GM21367 (cell line): ENCODE data around the gene CPNE4.
A peak's percentile ranks its signal among the peaks of the same experiment; 100 is the strongest.

Experiments
- ATAC-seq: cut with Tn5 transposase; IDR thresholded peaks from one replicate; pipeline ENCODE4 v1.9.1; 2021; ENCODE audit not compliant: unreplicated experiment

Gene CPNE4

DNA sequence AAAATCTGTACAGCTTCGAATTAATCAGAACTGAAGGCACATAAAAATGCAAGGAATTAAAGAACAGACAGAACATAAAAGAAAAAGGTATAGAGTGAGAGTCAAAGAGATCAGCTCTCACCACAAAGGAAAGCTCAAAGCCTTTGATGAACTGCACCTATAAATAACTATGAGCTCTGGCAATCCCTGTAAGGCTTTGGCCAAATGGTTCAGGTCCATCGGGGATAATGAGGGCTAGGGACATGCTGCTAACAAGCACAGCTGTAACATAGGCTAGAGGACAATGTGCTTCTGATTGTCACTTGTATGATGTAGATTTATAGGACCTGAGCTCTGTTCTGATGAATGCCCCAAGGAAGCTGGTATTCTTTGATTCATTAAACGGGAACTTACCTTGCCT, 418.1 kb downstream of the CPNE4 start:
- no peak for ATAC-seq

- ATAC-seq = no peak
Observed at GRCh38 chr3:131612745-131613144, 422.1 kb downstream of the CPNE4 start.

DNA sequence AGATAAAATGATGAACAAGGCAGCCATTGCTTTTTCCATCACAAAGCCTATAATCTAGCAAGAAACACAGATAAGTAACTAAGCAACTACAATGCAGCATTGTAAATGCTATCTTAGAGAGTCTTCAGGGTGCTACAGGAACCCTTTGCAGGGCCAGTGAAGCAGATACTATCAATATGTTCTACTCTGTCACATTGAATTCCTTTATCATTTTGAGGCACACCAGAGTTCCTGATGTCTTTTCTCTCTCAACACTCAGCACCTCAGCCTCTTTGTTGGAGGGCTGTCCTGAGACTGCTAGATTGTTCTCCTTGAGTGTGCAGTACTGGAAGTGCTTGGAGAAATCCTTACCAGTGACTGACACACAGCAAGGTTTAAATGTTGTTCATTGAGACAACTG, 424.6 kb downstream of the CPNE4 start:
- ATAC-seq = no peak

DNA sequence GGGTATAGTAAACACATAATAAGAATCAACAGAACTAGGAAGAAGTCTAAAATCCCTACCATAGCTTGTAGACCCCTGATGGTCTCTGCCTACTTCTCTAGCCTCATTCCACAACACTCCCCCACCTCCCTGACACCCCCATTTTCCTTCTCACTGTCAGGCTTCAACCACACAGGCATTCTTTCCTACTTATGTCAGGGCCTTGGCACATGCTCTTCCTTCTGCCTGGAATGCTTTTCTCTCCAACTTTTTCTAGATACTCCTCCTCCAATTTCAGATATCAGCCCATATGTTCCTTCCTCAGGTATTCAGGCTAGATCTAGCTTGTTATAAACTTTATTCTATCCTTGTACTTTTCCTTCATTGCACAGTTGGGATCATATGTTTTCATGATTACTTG, 426.1 kb downstream of the CPNE4 start:
- ATAC-seq = no peak

DNA sequence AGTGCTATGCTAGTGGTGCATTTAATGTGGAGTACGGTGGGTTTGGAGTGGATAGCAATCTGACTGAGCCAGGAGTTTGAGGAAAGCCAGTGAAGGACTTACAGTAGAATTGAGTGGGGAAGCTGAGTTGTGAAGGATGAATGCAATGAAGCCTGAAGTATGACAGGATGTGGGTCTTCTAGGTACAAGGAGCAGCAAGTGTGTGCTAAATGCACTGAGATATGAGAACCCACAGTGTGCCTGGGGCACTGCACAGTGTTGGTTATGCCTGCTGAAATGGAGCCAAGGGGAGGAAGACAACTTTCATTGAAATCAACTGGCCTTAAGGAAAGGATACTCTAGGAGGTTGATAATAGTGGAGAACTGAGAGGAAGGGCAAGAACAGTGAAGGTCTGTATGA, 426.5 kb downstream of the CPNE4 start:
- no peak for ATAC-seq

DNA sequence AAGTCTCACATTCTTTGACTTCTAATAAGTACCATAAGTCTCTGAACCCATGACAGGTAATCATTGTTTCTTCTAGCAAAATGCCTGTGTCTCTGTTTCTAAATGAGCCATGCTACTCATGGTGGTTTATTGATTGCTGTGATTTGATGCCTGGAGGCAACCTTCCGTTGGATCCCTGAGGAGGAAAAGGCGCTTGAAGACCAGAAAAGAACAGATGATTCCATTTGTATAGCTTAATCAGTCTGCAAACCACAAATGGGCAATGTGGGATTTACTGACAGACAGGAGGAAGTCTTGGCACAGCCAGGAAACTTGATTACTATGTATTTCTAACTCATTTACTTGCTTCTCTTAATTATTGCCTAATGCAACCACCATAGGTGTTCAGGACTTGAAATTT, 428.9 kb downstream of the CPNE4 start:
- no peak for ATAC-seq

DNA sequence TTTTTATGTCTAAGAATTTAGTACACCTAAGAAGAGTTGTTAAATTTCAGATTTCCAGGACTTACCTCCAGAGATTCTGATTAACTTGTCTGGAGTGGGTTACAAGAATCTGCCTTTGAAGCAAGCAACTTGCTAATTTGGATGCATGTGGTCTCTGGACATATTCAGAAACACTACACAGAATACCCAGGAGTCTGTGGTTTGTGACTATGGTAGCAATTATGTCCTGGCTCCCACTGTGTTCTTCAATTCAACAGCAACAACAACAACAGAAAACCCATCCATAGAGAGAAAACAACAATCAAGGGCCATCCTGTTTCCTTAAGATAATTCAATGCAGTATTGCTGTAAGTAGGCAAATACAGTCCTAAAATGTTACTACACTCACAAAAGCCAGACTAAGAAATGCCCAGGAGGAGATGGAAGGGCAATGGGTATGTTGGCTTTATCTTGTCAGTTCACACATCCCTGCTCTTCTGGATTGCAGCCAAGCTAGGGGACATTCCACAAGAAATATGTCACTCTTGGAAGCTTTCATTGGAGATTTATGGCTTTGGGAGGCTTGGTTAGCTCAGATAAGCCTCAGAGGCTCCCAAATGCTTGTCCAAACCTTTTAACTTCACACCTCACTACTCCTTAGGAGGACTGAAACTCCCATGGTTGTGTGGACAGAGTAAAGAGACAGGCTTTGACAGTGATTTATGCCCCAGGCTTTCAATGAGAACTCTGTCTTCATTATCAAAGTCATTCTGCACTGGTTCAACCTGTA, 432.6 kb downstream of the CPNE4 start:
- ATAC-seq = no peak

DNA sequence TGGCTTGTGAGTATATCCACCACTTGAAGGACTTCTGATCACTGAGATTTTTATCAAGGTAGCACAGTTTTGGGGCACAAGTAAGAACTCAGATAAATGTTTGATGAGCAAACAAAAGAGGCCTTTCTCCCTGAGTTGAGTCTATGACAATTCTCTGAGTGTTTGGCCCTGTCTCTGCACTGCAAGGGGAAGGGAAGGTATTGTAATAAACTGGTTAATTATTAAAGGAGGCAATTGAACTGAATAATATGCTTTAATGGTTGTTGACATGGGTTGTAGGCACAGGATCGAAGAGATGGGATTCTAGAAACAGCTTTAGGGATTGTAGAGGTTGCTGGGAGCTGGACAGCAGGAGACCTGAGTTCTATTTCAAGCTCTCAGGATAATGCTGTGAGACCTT, 437.0 kb downstream of the CPNE4 start:
- ATAC-seq = no peak

DNA sequence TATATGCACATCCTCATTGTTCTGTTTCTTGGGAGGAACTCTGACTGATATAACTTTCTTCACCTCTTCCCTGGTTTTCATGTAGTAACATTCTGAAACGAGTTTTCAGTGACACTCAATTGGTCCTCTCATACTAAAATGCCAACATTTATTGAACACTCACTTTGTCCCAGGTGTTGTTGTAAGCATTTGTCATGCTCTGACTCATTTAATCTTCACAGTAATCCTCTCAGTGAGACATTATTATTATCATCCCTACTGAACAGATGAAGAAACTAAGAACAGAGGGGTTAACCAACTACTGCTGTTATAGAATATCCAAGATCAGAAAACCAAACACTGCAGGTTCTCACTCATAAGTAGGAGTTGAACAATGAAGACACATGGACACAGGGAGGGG, 437.9 kb downstream of the CPNE4 start:
- ATAC-seq = no peak

DNA sequence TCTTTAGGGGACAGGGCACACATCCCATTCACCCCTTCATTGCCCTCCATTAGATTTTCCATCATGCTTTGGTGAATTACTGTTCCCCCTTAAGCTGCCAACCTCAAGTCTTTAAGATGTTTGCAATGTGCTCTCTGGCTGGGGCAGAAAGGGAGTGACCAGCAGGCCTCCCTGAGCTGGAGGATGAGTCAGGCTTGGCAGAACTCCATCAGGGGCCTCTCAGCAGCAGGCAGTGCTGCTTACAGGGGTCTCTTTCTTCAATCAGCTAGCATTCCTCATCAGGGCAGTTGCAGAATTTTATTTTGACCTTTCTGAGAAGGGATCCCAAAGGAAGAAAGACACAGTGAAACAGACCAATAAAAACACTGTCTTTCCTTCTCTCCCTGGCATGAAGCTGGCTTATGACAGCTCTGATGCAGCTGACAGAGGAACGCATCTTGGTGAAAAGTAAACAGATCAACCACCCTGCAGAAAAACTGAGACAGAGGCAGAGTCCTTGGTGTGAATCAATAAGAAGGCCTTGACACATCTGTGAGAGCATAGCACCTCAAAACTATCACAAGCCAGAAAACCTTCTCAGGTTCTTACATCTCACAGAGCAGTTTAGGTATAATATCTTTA, 443.3 kb downstream of the CPNE4 start:
- ATAC-seq = no peak

GRCh38 chr3:131586277-131586676, 448.5 kb downstream of the CPNE4 start:
- ATAC-seq = no peak

DNA sequence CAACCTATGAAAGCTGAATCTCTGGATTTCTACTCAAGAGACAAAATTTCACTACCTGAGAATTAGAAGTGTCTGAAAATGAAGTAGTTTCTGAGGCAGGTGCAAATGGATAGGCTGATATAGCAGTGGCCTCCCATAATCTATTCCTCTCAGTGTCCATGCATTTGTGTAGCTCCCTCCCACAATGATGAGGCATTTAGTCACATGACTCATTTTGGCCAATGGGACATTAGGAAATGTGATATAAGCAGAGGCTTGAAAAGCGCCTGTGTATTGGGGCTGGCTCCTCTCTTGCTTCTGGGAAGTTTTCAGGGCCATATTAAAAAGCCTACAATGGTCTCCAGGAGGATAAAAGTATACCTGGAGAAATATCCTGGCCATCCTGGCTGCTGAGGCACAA, 452.4 kb downstream of the CPNE4 start:
- ATAC-seq = no peak

DNA sequence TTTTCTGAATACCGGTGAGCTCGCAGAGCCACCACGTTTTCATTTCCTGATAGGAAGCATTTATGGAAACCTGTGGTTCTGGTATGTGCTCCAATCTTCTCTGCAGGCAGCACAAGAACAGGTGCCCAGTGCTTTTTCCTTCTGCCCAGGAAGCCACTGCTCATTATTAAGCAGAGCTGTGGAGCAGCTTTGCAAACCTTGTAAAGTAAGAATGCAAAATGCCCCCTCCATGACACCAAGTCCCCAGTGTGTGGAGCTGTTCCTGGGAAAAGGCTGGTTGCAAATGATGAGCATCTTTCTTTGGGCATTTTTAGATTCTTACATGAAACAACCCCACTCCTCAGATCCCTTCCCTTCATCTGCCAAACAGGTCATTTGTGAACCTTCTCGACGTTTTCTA, 466.4 kb downstream of the CPNE4 start:
- ATAC-seq = no peak

GRCh38 chr3:131564812-131565211, 470.0 kb downstream of the CPNE4 start:
- ATAC-seq = no peak

- ATAC-seq = no peak
Observed at GRCh38 chr3:131561511-131561910, 473.3 kb downstream of the CPNE4 start.

DNA sequence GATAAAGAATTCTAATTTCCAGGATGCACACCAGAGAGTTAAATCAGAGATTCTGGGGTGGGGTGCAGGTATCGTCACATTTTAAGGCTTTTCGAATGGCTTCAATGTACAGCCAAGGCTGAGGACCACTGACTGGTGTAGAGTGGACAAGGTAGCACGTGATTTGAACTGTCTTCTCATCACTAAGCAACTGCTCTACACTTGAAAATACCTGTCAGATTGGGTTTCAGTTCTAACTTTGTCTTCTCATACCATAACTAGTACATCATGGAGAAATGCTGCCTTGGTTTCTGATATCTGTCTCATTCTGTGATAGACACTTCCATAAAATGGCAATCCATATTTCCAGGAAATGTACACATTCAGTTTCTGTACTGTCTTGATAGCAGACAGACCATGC, 474.0 kb downstream of the CPNE4 start:
- no peak for ATAC-seq

- ATAC-seq = no peak
Observed at GRCh38 chr3:131555456-131555855, 479.4 kb downstream of the CPNE4 start.

DNA sequence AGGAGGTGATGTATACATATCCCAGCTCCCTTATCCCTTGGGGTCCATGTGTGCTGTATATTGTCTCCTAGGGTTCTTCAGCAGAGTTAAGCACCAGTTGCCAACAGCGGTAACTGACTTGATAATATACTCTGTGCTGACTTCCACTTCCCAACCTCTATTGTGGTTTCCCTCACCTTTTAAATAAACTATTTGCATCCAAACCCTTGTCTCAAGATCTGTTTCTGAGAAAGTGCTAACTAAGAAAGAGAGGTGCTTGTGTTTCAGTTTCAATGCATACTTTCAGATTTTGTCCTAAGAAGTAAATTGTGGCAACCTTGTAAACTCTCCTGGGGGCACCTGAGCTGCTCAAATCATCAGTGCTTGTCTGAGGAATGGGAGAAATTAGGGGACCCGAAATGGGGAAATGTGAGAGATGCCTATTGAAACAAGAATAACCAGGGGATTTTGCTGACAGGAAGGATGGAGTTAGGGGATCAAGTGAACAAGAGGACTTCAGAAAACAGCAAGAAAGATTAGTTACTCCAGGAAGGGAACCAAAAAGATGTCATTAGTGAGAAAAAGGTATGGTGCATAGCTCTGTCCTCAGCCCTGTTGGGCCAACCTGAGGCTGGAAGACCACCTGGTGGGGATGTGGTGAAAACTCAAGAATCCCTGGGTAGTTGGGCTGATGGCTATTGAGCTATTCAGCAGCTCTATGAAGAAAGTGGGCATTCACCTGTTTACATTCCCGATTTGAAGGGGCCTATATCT, 481.1 kb downstream of the CPNE4 start:
- ATAC-seq = peak; percentile 95

DNA sequence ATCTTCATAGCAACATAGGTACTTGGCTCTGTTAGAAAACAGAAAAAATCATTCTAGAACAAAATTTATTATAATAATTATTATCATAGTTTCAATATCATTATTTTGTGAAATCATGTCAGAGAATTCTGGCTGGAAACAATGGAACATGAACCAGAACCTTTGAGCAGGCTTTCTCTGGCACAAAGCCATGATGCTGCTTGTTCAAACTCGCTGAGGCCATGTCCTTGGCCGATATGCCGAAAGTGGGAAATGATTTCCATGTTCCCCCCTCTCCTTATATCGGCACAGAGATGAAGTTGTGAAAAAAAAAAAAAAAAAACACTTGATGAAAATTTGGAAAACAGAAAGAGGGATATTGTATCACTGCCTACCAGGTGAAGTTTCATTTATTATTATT, 483.1 kb downstream of the CPNE4 start:
- no peak for ATAC-seq

DNA sequence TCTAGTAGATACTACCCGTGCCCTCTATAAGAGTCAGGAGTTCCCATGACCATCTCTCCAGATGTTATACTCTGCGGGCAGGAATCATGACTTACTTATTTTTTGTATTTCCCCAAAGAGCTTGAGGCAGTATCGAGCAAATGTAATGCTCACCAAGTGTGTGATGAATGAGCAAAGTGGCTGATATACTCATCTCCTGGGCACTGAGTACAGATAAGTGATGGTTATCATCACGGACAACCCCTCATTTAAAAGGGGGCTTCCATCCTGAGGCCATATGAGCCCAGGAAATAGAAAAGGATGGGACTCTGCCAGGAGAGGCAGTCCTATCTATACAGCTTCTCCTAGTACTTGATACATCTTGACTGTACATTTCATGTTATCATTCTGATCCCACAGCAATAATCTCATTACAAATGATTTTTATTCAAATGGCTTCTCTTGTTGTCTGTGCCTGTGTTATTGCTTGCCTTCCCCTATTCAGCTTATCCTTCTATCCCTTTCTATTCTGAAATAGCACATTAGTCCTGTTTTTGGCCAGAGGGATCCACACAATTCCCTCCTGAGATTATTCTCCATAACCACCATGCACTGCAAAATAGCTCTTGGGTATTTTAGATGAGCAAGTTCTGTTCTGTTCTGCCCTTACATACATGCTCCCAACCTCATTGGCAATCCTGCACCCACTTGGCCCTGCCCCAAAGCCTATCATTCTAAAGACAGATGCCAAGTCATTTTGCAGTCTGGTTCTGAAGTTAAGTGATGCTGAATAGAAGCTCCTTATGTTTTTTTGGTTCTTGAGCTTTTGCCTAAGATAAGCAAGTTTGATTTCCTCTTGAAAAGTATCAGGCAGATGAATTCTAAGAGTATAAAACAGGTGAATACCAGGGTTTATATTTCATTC, 484.0 kb downstream of the CPNE4 start:
- ATAC-seq = no peak

GRCh38 chr3:131549340-131549739, 485.5 kb downstream of the CPNE4 start:
- no peak for ATAC-seq
